GM21529 (cell line): ENCODE results near the gene DNAJC11.

ENCODE experiments used
- ATAC-seq: cut with Tn5 transposase; IDR thresholded peaks from one replicate; pipeline ENCODE4 v1.9.1; 2021; ENCODE audit not compliant: unreplicated experiment

The DNAJC11 gene

DNA sequence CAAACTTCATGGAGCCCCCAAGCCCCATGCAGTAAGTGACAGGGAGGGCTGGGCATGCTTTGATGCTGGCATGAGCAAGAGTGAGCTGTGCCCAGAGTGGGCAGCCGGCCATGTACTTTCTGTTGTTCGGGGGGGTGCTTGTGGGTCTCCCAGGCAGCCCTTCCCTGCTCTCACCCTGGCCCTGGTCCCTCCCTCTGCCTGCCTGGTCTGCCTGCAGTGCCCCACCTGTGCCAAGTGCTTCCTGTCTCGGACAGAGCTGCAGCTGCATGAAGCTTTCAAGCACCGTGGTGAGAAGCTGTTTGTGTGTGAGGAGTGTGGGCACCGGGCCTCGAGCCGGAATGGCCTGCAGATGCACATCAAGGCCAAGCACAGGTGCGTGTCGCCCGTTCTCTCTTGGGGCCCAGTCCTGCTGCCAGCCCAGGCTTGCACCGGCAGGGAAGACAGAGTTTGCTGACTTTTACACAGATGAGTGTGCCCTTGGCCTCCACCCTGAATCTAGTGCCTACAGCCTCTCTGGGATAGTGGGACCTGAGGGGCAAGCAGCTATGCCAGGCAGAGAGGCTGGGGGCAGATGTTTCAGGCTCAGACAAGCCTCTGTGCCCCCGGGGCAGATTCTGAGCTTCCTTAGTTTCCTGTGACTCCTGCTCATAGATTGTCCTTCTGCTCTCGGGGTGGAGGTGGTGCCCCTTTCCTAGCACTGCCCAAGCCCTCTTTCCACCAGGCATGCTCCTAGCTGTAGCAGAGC is 114.2 kb downstream of the DNAJC11 start:
- ATAC-seq, result no peak

- ATAC-seq, result no peak
These were observed 115.2 kb downstream of the DNAJC11 start for GRCh38 chr1:6586404-6586816.

- no peak for ATAC-seq
These were observed 115.8 kb downstream of the DNAJC11 start for GRCh38 chr1:6585841-6586240.

GRCh38 chr1:6585081-6585722 is 116.4 kb downstream of the DNAJC11 start:
- ATAC-seq, result no peak
